MCF 10A (cell line): ENCODE measurements around the gene ZNF747. TPM values are rescaled to one million over a fixed set of nuclear protein-coding genes. Genes with fewer than 3 reads are reported as not detected.

Experiments used
- BruUV-seq: library from RNA; stranded (reverse); fragments of 400-500 nt; replicated peaks from 2 replicates; lab custom pipeline; 2021; lab: Mats Ljungman, UMichigan
- CTCF ChIA-PET: fragments of 300-600 bp; sonication (Branson Sonifier 250); formaldehyde crosslinking; extraction: SDS; loops from one replicate; lab custom pipeline; 2021; ENCODE audit warnings: antibody characterized with exemption, inconsistent platforms; lab: Yijun Ruan, JAX
- POLR2A ChIA-PET: fragments of 300-600, 350-650 bp; sonication (Branson Sonifier 250); formaldehyde crosslinking; extraction: SDS; loops from one replicate; lab custom pipeline; 2020; ENCODE audit warnings: antibody characterized with exemption, inconsistent platforms; lab: Yijun Ruan, JAX
- DNase-seq: peaks from one replicate; pipeline ENCODE4 v3.0.0-alpha.2; 2018; ENCODE audit not compliant: unreplicated experiment
- H3K27ac Mint-ChIP-seq: one replicate; pipeline ENCODE4 v1.8.0; 2022; ENCODE audit warnings: mild to moderate bottlenecking, low read depth, mixed read lengths; ENCODE audit not compliant: unreplicated experiment
- H3K27me3 Mint-ChIP-seq: one replicate; pipeline ENCODE4 v1.8.0; 2022; ENCODE audit warnings: mixed read lengths; ENCODE audit not compliant: insufficient read depth, unreplicated experiment
- H3K36me3 Mint-ChIP-seq: one replicate; pipeline ENCODE4 v1.8.0; 2022; ENCODE audit warnings: mild to moderate bottlenecking, moderate library complexity, mixed read lengths; ENCODE audit not compliant: insufficient read depth, unreplicated experiment
- H3K4me1 Mint-ChIP-seq: one replicate; pipeline ENCODE4 v1.8.0; 2022; ENCODE audit warnings: mixed read lengths; ENCODE audit not compliant: insufficient read depth, unreplicated experiment
- H3K4me3 Mint-ChIP-seq: one replicate; pipeline ENCODE4 v1.8.0; 2022; ENCODE audit warnings: mild to moderate bottlenecking, moderate library complexity, mixed read lengths; ENCODE audit not compliant: unreplicated experiment
- H3K9me3 Mint-ChIP-seq: one replicate; pipeline ENCODE4 v1.8.0; 2022; ENCODE audit warnings: mixed read lengths; ENCODE audit not compliant: unreplicated experiment
- intact Hi-C: fragments of 100-400 bp; cut with micrococcal nuclease; formaldehyde crosslinking; loops from 2 replicates; pipeline ENCODE4 v1.14.1; 2022
- total RNA-seq: library from RNA; stranded (reverse); gene quantifications from 2 replicates; pipeline ENCODE4 v1.2.3, GENCODE V29; 2022
- TF ChIP-seq, protein P1 (sequence below): fragments of 200-600 bp; IDR thresholded peaks from one replicate; pipeline ENCODE4 v1.8.0; 2022; ENCODE audit warnings: antibody characterized with exemption, mild to moderate bottlenecking; ENCODE audit not compliant: unreplicated experiment

Gene ZNF747
- total RNA-seq, 1 experiment from 2014 or later, result 13.7 TPM

DNA sequence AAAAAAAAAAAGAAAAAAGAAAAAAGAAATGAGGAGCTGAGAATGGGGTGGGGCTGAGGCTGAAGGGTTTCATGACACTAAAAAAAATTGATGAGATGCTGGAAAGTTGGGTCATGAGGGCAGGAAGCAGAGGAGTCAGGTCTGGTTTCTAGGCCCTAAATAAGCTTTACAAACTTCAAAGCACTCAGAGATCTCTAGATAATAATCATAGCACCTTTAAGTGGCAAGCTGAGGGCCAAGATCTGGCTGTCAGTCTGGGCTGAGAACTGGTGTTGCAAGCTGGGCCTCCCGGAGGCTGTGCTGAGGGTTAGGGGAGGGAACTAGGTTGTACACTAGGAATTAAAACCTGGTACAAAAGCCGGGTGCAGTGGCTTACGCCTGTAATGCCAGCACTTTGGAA is 17.1 kb upstream of the ZNF747 start:
- no TSS peak for BruUV-seq
- no peak for DNase-seq
- POLR2A ChIA-PET, result interaction anchor here (0.7 kb wide), 1 partner anchor 10 kb away, joined by 3 read pairs; no protein-coding TSS in a partner anchor
- Mint-ChIP-seq H3K4me1 (peaks cover 5% of the 10 kb centered on the region), H3K27ac (no peak overlapping the region), H3K36me3 (peaks cover 29% of the 10 kb centered on the region), H3K9me3 (no peaks in the 10 kb centered on the region), H3K4me3 (no peak overlapping the region), H3K27me3 (no peaks in the 10 kb centered on the region)
- CTCF ChIA-PET, result interaction anchor here (0.6 to 1.4 kb wide), 4 partner anchors 64 to 122 kb away, joined by 3 to 5 read pairs (median 4); partner anchors contain the start of gene DCTPP1
- intact Hi-C loops, result no loop called here
- TF ChIP-seq, protein P1, sequence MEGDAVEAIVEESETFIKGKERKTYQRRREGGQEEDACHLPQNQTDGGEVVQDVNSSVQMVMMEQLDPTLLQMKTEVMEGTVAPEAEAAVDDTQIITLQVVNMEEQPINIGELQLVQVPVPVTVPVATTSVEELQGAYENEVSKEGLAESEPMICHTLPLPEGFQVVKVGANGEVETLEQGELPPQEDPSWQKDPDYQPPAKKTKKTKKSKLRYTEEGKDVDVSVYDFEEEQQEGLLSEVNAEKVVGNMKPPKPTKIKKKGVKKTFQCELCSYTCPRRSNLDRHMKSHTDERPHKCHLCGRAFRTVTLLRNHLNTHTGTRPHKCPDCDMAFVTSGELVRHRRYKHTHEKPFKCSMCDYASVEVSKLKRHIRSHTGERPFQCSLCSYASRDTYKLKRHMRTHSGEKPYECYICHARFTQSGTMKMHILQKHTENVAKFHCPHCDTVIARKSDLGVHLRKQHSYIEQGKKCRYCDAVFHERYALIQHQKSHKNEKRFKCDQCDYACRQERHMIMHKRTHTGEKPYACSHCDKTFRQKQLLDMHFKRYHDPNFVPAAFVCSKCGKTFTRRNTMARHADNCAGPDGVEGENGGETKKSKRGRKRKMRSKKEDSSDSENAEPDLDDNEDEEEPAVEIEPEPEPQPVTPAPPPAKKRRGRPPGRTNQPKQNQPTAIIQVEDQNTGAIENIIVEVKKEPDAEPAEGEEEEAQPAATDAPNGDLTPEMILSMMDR, result no peak

DNA sequence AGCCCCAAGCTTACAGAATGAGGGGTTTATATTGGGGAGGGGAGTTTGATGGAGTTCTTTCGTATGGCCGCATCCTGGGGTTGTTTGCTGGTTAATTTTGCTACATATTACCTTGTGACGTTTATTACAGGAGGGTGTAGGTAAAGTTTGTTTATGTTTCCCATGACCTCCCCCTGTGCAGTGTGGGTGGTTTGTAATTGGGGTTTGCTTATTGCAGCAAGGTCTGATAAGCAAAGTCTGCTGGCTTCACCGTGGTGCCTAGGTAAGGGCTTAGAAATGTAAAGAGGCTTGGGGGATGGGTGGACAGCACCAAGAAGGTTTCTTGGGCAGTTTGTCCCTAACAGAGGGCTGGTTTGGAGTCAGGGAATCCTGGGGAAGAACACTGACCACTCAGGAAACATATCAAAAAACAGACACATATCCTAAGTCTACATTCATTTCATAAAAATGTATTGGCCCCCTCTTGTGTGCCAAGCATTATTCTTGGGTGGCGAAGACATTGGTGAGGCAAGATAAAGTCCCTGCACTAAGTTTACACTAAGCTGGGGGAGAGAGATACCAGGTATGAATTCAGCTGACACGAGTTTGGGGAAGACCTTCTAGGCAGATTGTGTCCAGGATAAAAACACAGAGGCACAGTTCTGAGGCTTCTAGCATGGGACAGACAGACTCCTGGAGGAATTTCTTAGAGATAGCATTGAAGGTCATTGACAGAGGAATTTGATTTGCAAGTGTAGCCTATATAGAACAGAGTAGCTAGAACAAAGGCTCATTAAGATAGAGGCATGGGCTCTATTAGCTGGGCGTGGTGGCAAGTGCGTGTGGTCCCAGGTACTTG is 14.0 kb upstream of the ZNF747 start:
- Mint-ChIP-seq H3K4me3 (no peak overlapping the region), H3K4me1 (no peaks in the 10 kb centered on the region), H3K27me3 (no peaks in the 10 kb centered on the region), H3K27ac (no peak overlapping the region), H3K36me3 (peaks cover 7% of the 10 kb centered on the region), H3K9me3 (no peaks in the 10 kb centered on the region)
- no peak for DNase-seq
- ChIA-PET POLR2A (interaction anchor here (0.7 to 1.0 kb wide), 3 partner anchors 9 to 265 kb away, joined by 4 to 7 read pairs (median 4); partner anchors contain the start of gene ZNF747), CTCF (interaction anchor here (0.6 to 1.0 kb wide), 4 partner anchors 17 to 118 kb away, joined by 3 to 4 read pairs (median 3); no protein-coding TSS in a partner anchor)
- BruUV-seq, result no TSS peak
- TF ChIP-seq, protein P1, result no peak
- intact Hi-C loops, result no loop called here

DNA sequence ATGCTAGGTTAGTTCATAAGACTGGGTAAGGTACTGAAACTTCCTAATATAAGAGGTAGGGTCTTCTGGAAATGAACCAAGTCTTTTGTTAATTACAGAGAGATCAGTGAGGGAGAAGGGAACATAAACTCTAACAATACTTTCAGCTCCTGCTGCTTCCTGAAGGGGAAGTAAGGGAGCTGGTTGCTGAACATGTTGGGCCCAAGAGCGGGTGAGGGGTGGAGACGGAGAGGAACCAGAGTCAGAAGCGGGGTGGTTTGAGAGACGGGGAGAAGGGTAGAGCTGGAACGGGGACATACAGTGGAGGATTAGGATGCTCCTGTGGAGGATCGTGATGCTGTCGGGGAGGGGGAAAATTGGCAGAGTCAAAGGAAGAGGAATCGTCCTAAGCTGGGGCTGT is 11.5 kb upstream of the ZNF747 start:
- H3K4me3 Mint-ChIP-seq, result no peak overlapping the region
- TF ChIP-seq, protein P1, result no peak
- BruUV-seq, result no TSS peak
- CTCF ChIA-PET, result no interaction called here
- no peaks in the 10 kb centered on the region for H3K27me3 Mint-ChIP-seq
- DNase-seq, result no peak
- H3K36me3 Mint-ChIP-seq, result no peaks in the 10 kb centered on the region
- H3K9me3 Mint-ChIP-seq, result no peaks in the 10 kb centered on the region
- no peak overlapping the region for H3K27ac Mint-ChIP-seq
- no peaks in the 10 kb centered on the region for H3K4me1 Mint-ChIP-seq
- POLR2A ChIA-PET, result no interaction called here
- intact Hi-C loops, result no loop called here

DNA sequence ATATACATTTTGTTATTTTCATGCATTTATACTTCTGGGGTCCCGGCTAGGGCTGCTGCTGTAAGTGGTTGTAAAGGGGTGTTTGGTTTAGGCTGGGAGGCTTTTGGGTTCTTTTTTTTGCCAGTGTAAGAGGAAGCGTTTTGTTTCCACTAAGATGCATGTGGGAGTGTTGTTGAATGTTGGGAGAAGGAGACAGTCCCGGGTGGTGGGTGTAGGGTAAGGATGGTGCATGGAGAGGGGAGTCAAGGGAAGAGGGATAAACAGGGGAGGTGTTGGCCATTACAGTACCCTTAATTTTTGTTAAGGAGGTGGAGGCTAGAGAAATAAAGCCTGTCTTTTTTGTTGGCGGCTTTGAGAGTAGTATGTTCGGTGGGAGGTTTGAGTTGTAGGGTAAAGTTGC is 8.4 kb upstream of the ZNF747 start:
- Mint-ChIP-seq H3K4me1 (no peaks in the 10 kb centered on the region), H3K36me3 (no peaks in the 10 kb centered on the region), H3K27me3 (no peaks in the 10 kb centered on the region), H3K27ac (no peak overlapping the region), H3K4me3 (no peak overlapping the region), H3K9me3 (no peaks in the 10 kb centered on the region)
- no TSS peak for BruUV-seq
- ChIA-PET POLR2A (interaction anchor here (0.7 kb wide), 1 partner anchor 28 kb away, joined by 3 read pairs; no protein-coding TSS in a partner anchor), CTCF (interaction anchor here (0.6 to 1.6 kb wide), 3 partner anchors 8 to 98 kb away, joined by 3 to 5 read pairs (median 3); no protein-coding TSS in a partner anchor)
- TF ChIP-seq, protein P1, result no peak
- DNase-seq, result no peak
- intact Hi-C loops, result no loop called here
